ENCODE measurements around the gene OSBPL5. TPM values are rescaled to one million over a fixed set of nuclear protein-coding genes. Genes with fewer than 3 reads are reported as not detected.

Gene OSBPL5
- total and polyA plus RNA-seq, 9 of the 15 experiments (the other 6 are each of a cell fraction or from before 2014, with no cell fraction given): 0.06 to 14.8 (median 3.2) TPM

DNA sequence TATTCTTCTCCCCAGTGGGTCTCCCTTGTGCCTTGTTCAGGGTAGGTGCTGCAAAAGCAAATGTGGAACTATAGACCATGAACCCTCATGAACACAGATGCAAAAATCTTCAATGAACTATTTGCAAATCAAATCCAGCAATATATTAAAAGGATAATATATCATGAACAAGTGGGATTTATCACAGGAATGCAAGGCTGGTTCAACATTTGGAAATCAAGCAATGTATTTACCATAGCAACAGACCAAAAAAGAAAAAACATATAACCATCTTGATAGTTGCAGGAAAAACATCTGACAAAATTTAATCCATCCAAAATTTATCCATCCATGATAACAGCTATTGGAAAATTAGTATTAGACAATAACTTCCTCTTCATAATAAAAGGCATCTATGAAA lies 11.4 kb upstream of the OSBPL5 start:
- intact Hi-C loops (cut with micrococcal nuclease) (no loop called here), in situ Hi-C loops (cut with MboI) (no loop called here)
- BruUV-seq (replicated peaks): no TSS peak
- Histone ChIP-seq H3K79me2 (ENCODE audit: control insufficient read depth, insufficient read depth, low read length) (no peaks in the 10 kb centered on the region), H4K20me1 (replicated peaks; ENCODE audit: control insufficient read depth, insufficient read depth, low read length) (no peaks in the 10 kb centered on the region), H3K27ac (ENCODE audit: extremely low read depth, low read depth, low read length) (no peak overlapping the region), H3K36me3 (ENCODE audit: control insufficient read depth, insufficient read depth, low read length) (no peaks in the 10 kb centered on the region), H3K9me3 (replicated peaks; ENCODE audit: control insufficient read depth, insufficient read depth, low read depth, low read length) (peaks cover 15% of the 10 kb centered on the region), H3K4me2 (ENCODE audit: insufficient read depth, low read length) (no peak overlapping the region), H3K9me1 (ENCODE audit: control insufficient read depth, insufficient read depth, low read length) (no peaks in the 10 kb centered on the region), H2AFZ (ENCODE audit: low read depth, low read length) (no peak overlapping the region), H3K9ac (ENCODE audit: insufficient read depth in 1 of 2, low read depth in 2 of 2, low read length in 2 of 2) (no peak overlapping the region), H3K4me1 (replicated peaks in 1 of 2; ENCODE audit: control insufficient read depth in 2 of 2, insufficient read depth in 2 of 2, low read length in 2 of 2) (no peaks in the 10 kb centered on the region), H3K27me3 (ENCODE audit: control insufficient read depth in 2 of 2, insufficient read depth in 2 of 2, low read length in 2 of 2) (no peaks in the 10 kb centered on the region; a peak in 1 of 5 replicates), H3K4me3 (no peak overlapping the region)
- no peak for FAIRE-seq
- ChIA-PET POLR2A (interaction anchor here (1.1 kb wide), 2 partner anchors 11 to 21 kb away, joined by 3 read pairs; no protein-coding TSS in a partner anchor), CTCF (ENCODE audit: low intra/inter-chr PET ratio) (no interaction called here)
- TF ChIP-seq SMARCC2 (IDR thresholded peaks at IDR 0.05; ENCODE audit: low read depth): no peak
- peak; percentile 54; the same call in 1 of the 2 replicates for TF ChIP-seq TRIM28 (IDR thresholded peaks at IDR 0.05)
- TF ChIP-seq ZNF324 (CRISPR knock-in tag; IDR thresholded peaks at IDR 0.05): peak; percentile 96
- 0 out of 3 replicates have a peak, but pooled peaks of 1 of the 2 experiments have one; percentile 29 for TF ChIP-seq CBX3 (IDR thresholded peaks at IDR 0.05; ENCODE audit: borderline replicate concordance in 1 of 2, low read length in 2 of 2)
- no peak for TF ChIP-seq PTBP1 (IDR thresholded peaks at IDR 0.05; ENCODE audit: low read depth, low read length)
- no peak for ATAC-seq
- no peak for DNase-seq (ENCODE audit: extremely low read depth in 1 of 4, low spot score in 3 of 4)

DNA sequence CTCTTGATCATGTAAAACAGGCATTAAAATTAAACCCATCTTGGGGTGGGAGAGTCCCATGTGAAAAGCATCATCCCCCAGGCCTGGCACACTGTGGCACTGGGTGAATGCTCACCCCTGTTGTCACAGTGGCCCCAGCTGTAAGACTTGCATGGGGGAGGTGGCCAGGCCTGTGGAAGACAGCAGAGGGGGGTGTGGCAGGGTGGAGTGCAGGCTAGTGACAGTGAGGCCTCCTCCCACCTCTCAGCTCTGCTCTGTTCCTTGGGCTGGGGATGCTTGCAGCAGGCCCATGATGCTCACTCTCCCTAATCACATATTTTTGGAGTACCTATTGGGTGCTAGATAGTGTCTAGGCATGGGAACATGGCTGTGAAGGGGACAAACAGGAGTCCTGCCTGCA lies 10.1 kb upstream of the OSBPL5 start:
- in situ Hi-C loops (cut with MboI): no loop called here
- peaks cover 15% of the 10 kb centered on the region for H3K9me3 ChIP-seq (replicated peaks; ENCODE audit: control insufficient read depth, insufficient read depth, low read depth, low read length)
- no peak for TF ChIP-seq NCOA1 (IDR thresholded peaks at IDR 0.05; ENCODE audit: low read depth)
- no peak for TF ChIP-seq NRF1 (conservative IDR thresholded peaks at IDR 0.05 in 1 of 2, IDR thresholded peaks at IDR 0.05 in 1 of 2)
- TF ChIP-seq CREB1 (IDR thresholded peaks at IDR 0.05): no peak
- no peak for TF ChIP-seq CREB1 (CRISPR knock-in tag; IDR thresholded peaks at IDR 0.05)
- TF ChIP-seq NR2C2 (CRISPR knock-in tag; IDR thresholded peaks at IDR 0.05): no peak
- TF ChIP-seq NR2C2 (tag; IDR thresholded peaks at IDR 0.05): no peak
- TF ChIP-seq, protein P1, sequence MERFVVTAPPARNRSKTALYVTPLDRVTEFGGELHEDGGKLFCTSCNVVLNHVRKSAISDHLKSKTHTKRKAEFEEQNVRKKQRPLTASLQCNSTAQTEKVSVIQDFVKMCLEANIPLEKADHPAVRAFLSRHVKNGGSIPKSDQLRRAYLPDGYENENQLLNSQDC (CRISPR knock-in tag; IDR thresholded peaks at IDR 0.05): no peak

More for the DNA sequence above, 10.1 kb upstream of the OSBPL5 start:
- H3K36me3 ChIP-seq (ENCODE audit: control insufficient read depth, insufficient read depth, low read length): no peaks in the 10 kb centered on the region
- H2AFZ ChIP-seq (ENCODE audit: low read depth, low read length): no peak overlapping the region
- BruUV-seq (replicated peaks): no TSS peak
- no peaks in the 10 kb centered on the region; the same call in 1 of the 2 replicates for H4K20me1 ChIP-seq (replicated peaks; ENCODE audit: control insufficient read depth, insufficient read depth, low read length)
- CTCF ChIA-PET (ENCODE audit: low intra/inter-chr PET ratio): no interaction called here
- no peaks in the 10 kb centered on the region; a peak in 1 of 5 replicates for H3K27me3 ChIP-seq (ENCODE audit: control insufficient read depth in 2 of 2, insufficient read depth in 2 of 2, low read length in 2 of 2)
- ATAC-seq (no peak), DNase-seq (ENCODE audit: extremely low read depth in 1 of 4, low spot score in 3 of 4) (no peak), FAIRE-seq (no peak)
- no peaks in the 10 kb centered on the region for H3K9me1 ChIP-seq (ENCODE audit: control insufficient read depth, insufficient read depth, low read length)
- intact Hi-C loops (cut with micrococcal nuclease): no loop called here
- H3K9ac ChIP-seq (ENCODE audit: insufficient read depth in 1 of 2, low read depth in 2 of 2, low read length in 2 of 2): no peak overlapping the region
- H3K4me2 ChIP-seq (ENCODE audit: insufficient read depth, low read length): no peak overlapping the region
- no peak overlapping the region for H3K4me3 ChIP-seq
- no peak overlapping the region for H3K27ac ChIP-seq (ENCODE audit: extremely low read depth, low read depth, low read length)
- H3K79me2 ChIP-seq (ENCODE audit: control insufficient read depth, insufficient read depth, low read length): no peaks in the 10 kb centered on the region
- POLR2A ChIA-PET: no interaction called here
- peaks cover 1 to 9% of the 10 kb centered on the region in 2 experiments for H3K4me1 ChIP-seq (replicated peaks in 1 of 2; ENCODE audit: control insufficient read depth in 2 of 2, insufficient read depth in 2 of 2, low read length in 2 of 2)
